GM18861 (cell line): ENCODE measurements around the gene CBX2.

Experiments used
- ATAC-seq: cut with Tn5 transposase; IDR thresholded peaks from one replicate; pipeline ENCODE4 v1.9.1; 2021; ENCODE audit not compliant: unreplicated experiment

Gene CBX2

DNA sequence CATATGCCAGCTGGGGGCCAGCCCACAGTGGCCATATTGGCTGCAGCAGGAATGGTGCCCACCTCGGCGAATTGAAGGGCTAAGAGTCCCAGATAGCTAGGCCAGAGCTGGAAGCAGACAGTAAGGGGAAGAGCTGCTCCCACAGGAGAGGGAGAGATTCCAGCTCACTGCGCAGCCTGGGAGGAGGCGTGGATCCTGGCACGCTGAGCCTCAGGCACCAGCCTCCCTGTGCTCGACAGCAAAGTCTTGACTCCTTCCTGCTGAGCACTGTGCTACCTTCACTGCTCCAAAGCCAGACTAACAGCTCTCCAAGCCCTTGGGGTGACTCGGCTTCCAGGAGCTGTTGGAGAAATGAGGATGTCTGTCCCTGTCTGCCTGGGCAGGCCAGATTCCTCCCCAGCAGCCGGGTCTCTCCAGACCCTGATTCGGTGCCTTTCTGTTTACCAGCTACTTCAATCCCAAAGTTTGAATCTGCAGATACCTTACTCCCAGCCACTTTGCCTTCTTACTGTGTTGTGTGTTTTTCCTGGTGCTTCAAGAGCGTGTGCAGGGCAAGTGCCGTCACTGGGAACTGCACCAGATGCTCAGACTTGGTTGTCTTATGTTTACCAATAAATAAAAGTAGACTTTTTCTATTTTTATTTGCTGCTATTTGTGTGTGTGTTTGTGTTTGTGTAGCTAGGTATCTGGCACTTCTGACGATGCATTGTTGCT, 9.1 kb downstream of the CBX2 start:
- ATAC-seq, result no peak

DNA sequence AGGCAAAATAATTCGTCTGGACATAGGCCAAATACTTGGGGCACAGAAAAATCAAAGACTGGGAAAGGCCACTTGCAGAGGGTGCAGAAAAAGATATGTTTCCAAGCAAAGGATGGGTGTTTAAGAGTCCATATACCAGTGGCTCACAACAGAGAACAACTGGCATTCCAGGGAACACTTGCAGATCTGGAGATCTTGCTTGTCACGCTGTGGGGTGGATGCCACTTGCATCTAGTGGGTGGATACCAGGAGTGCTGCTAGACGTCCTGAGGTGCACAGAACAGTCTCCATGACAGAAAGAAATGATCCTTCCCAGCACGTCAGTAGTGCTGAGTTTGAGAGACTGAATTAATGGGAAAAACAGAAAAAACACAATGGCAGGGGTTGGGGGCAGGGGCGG, 10.5 kb downstream of the CBX2 start:
- ATAC-seq, result no peak

DNA sequence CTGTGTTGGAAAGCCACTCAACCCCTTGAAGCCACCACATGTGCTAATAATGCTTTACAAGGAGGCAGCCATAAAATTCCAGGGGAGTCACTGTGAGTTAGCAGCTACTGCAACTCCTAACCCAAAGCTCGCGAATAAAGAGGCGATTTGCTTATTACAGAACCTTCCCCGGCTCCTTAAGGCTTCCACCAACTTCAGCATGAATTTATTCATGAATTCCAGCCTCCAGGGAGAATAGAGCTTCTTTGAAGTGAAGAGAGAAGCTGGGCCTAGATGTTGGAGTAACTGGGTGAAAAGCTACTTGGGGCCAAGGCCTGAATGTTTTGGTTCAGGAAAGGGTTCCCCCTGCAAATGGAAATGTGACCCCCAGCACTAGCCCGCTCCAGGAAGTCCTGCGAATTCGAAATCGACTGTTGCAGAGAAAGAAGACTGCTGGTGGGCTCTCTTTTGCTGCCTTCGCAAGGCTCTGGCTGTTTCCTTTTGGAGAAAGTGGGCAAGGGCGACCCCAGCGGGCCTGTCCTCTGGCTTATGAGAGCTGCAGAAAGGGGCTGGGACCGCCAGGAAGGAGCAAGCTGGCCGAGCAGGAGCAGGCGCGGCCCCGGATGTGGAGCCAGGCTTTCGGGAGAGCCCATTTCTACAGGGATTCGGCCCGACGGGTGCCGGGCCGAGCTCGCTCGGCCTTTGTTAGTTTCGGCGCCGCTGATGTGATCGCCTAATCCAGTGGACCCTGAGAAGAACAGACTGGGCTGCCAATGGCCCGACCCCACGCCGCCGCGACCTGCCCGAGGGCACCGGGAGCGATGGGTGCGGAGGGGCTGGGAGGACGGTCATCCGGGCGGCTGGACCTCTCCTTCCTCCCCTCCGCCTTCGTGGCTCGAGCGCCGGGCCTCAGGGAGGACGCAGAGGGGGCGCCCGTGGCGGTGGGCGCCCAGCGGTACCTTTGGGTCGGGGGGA, 11.3 kb downstream of the CBX2 start:
- ATAC-seq, result no peak

DNA sequence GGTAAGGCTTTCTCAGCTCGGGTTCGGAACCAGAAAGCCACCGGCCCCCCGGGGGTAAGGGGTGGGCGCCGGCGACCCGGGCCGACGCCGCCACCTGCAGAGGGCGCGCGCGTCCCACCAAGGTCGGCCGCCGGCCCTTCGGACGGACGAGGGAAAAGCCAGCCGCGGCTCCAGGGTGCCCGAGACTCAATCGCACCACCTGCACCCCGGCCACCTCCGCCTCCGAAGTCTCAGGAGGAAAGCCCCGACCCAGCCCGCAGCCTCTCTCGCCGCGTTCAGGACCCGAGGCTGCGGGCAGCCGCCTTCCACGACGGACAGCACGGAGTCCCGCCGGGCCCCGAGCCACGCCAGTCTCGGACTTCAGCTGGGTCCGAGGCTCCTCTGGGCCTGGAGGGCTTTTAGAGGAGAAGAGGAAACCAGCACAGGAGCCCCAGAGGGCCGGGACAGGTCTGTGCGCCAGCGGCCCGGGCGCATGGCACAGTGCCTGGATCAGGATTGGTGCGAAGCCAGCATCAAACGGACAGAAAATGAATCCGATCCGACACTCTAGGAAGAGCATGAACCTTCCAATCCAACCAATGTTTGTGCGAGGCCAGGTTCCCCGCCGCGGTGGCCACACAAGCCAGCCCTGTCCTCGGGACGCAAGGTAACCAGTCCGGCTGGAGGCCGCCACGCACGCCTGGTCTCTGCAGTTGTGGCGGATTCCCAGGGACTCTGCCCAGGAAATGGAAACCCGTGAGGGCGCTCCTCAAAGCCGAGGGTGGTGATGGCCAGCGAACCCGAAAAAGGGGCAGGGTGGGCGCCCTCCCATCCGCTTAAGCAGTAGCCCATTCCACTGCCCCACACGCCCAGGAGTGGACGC, 12.2 kb downstream of the CBX2 start:
- ATAC-seq, result no peak

DNA sequence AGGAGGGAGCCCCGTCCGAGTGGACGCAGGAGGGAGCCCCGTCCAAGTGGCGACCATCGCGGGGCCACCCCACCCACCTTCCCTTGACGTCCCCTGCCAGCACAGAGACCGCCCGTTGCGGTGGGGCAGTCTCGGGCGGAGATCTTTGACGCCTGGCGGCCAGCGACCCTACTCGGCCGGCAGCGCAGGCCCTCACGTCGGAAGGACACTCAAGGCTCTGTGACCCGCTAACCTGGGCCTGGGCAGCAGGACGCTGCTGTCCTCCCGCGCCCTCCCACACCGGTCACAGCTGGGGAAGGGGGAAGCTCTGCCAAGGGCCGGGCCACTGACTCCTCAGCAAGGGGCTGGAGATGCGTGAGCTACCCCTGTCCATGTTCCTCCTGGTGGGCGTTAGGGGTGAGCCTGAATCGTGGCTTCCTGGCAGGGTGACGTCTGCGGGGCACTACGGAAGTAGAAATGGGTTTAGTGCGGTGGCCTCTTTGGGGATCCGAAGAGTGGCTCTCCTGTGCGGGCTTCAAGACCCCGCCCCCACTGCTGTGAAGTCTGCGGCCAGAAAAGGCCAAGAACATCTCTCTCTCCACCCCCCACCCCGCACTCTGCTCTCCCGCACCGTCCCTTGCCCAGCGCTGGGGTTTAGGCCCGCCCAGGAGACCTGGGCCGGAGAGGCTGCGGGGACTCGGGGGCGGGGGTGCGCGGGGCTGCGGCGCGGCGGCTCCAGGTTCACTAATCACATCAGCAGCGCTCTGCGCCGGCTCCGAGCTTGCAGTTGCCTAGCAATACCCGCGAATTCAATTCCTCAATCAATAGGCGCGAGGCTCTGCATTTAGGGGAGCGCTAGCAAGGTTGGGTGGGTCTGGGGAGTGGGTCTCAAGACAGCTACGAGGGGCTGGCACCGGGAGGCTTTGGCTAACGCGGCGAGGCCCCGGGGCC, 13.1 kb downstream of the CBX2 start:
- ATAC-seq, result no peak

DNA sequence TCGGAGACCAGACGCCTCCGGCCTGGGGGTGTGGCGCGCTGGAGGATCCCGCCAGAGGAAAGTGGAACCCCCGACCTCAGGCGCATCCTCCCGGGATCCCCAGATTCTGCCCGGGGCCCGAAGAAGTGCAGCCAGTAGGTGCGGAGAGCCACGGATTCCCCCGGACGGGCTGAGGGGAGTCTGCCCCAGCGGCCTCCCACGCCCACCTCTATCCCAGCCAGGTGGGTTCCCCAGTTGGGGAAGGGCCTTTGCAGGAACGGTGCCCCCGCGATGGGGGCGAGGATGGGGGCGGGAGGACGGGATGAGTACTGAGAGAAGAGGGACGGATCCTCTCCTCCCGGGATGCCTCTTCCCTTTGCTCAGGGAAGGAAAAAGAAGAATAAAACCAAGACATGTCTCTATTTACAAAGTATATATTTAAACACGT, 13.8 kb downstream of the CBX2 start:
- ATAC-seq, result no peak

DNA sequence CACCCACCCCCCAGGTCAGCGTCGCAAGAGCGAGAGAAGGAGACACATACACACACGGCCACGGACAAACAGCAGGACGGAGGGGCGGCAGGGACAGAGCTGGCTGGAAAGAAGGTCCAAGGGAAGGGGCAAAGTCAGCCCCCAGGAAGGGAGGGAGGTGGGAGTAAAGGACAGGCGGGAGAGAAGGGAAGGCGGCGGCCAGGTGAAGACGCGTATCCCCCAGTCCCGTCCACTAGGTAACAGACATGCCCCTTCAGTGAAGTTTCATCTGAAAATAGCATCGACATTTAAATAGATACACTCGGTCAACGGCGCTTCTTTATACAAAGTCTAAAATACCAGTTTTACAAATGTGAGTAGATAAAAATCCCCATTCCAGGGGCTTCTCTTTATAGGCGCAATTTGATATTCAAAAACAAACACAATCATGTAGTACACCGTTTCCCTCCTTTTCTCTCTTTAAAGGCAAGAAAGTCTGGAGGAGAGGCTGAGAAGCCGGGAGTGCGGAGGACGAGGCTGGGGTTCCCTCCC, 14.5 kb downstream of the CBX2 start:
- no peak for ATAC-seq

DNA sequence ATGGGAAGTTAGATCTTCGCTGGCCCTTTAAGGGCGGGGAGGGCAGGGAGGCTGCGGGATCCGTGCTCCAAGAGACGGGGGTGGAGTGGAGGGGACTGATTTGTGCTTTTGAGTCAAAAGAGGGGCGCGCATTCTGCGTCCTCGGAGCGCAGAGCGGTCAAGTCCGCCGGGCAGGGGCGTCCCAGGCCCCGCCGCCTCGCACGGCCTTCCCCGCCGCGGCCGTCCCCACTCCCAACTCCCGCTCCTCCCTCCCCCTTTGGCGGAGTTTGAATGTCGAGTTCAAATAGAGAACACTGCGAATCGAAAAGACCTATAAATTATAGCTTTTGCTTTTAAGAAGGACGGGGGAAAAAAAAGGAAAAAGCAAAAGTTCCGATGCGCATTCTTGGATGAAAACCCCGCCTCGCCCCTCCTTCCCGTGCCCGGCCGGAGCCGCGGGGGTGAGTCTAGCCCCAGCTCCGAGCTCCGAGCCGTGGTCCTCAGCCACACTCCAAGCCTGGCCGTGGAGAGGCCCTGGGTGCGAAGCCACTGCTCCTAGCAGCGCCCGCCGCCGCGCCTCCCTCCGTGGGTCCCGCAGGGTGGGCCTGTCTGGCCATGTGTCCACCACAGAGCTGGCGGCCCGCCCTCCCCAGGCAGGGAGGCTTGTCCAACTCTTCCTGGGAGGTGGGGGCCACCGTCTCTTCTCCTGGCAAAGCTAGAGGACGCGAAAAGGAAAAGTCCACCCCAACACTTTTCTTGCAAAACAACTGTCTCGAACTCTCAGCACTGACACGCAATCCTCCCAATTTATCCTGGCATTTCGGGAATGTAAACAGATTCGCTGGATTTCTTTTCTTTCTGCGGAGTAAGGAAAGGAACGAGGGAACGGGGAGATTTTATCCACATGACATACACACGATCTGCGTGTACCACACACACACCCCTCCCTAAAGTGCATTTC, 15.3 kb downstream of the CBX2 start:
- no peak for ATAC-seq

DNA sequence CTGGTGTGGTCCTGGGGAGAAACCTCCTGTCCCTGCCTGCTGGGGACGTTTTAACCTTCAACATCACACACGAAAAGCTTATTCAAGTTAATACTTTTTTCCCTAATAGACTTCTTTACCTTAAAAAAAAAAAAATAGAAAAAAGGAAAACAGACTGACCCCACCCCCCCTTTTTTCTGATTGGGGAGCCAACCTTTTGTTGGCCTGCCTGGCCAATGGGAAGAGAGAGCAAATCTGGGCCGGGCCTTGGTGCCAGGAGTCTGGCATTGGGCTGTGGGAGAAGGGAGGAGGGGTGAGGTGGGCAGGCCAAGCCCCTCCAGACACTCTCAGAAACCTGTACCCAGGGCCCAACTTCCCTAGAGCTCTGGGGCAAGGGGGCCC, 16.0 kb downstream of the CBX2 start:
- no peak for ATAC-seq

DNA sequence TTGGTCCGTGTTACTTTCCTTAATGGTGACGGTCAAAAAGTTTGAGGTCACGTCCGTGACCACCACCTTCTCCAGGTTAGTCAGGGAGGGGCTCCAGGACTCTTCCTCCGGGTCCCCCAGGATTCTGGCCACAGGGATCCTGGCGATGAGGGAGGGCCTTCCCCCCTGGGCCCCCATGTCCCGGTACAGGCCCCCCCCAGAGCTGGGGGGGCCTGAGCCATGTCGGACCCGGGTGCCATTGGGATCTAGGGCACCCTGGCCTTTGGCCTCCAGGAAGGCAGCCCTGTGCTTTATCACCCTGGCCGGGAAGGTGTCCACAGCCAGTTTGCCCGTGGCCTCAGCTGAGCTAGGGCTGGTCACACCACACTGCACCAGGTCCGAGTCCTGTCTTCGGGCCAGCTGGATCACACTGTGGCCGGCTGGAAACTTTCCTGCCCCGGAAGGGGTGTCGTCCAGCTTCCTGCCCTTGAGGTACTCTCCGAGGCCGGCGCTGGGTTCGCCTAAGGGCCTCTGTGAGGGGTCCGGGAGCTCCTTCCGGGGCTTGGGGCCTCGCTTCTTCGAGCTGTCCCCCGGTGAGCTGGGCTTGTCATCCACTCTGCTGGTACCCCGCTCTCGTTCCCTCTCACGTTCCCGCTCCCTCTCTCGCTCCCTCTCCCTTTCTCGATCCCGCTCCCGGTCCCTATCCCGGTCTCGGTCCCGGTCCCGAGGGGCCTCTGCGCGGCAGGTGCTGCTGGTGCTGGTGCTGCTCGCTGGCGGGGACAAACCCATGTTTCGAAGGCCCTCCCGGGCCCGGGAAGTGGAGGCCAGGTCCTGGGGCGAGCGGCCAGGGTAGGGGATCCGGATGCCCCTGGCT, 16.9 kb downstream of the CBX2 start:
- ATAC-seq, result no peak

DNA sequence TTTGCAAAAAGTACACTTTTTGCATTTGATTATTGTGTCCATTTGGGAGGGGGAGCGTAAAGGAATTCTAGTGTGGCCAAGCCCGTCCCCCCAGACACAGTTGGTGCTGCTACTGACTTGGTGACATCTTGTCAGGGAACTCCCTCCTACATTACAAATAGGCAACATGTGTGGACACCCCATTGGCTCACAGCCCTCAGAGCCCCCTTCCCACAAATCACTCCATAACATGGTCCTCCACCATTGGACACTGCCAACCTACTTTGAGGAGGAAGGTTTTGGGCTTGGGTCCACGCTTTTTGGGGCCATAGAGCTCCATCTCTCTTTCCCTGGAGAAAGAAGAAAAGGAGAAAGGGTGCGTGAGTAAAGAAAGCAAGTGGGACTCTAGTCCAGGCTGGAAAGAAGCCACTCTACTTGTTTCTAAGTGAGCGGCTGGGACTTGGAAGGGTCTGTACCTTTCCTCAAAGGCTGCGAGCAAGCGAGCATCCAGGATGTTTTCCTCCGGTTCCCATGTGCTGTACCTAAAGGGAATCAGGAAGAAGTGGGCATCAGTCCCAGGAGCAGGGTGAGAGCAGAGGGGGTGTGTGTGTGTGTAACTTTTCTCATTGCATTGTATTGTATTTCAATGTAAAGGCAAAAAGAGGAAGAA, 18.0 kb downstream of the CBX2 start:
- ATAC-seq, result no peak

DNA sequence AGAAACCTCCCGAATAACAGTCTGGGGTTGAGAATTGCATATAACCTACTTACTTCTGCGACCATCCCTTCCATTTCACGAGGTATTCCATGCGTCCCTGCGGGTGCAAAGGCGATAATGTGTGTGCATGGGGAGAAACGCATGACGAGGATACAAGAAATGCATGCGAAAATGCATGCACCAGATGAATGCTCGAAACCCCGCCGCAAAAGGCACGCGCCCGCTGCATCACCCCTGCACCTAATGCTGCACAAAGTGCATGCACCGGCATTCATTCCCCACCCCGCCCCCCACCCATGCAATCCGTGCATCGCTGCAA, 18.5 kb downstream of the CBX2 start:
- no peak for ATAC-seq

DNA sequence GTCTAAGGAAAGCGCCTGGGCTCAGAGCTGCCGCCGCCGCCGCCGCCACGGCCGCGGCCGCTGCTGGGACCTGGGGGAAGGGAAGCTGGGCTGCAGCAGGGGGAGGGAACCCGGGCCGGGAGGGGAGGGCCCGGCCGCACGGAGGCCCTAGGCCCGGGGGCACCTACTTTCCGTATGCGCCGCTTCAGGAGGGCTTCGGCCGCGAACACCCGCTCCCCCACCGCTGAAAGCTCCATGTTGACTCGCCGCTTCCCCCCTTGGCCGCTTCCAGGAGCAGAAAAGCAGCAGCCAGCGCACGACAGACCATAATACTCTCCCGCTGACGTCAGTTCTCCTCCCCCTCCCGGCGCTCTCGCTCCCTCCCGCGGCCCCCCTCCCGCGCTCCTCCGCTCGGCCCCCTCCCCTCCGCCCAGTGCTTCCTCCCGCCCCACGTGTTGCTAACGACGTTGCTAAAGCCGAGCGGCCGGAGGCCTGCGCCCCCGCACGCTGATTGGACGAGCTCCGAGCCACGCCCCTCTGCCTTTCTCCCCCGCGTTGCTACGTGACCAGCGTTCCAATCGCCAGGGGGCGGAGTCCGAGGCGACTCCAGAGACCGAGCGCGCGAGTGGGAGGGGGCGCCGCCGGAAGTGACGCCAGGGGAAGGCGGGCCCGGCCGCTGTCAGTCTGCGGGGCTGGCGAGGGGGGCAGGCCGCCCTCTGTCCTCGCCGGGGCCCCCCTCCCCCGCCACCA, 19.0 kb downstream of the CBX2 start, which contains the start of gene CBX8:
CBX8 (minus strand) TSS at position 315 of the 729 bp plus-strand sequence; CDS start at position 236, 79 bp downstream.
- ATAC-seq, result peak; percentile 74

DNA sequence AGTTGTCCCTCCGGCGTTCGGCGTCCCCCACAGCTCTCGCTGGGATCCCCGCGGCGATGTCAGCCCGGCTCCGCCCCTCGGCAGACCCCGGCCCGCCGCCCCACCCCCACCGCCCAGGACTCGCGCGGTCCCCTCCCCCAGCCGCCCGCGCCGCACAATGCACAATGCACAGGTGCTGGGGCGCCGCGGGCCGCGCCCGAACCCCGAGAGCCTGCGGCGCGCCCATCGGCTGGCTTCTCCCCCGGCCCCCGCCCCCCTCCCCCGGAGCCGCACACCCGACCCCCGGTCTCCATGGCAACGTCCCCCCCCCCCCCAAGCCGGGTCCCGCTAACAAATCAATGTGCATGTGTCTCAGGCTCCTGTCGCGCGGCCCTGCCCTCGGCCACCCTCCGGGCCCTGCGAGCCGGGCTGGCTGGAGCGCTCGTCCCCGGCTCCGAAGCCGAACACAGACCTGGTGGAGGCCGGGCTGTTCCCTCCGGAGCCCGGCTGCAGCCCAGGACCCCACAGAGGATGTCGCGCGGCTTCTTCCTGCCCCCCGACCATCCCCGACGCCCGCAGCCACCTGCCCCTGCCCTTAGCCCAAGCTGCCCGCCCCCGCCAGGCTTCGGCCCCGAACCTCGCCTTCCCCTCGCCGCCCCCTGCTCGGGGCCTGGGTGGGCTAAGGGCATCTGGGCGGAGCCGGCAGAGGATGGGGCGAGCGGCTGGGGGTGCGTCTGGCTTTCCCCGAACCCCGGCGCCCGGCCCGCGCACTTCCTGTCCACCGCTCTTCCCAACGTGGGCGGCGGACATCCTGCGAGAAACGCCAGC, 19.7 kb downstream of the CBX2 start:
- no peak for ATAC-seq

DNA sequence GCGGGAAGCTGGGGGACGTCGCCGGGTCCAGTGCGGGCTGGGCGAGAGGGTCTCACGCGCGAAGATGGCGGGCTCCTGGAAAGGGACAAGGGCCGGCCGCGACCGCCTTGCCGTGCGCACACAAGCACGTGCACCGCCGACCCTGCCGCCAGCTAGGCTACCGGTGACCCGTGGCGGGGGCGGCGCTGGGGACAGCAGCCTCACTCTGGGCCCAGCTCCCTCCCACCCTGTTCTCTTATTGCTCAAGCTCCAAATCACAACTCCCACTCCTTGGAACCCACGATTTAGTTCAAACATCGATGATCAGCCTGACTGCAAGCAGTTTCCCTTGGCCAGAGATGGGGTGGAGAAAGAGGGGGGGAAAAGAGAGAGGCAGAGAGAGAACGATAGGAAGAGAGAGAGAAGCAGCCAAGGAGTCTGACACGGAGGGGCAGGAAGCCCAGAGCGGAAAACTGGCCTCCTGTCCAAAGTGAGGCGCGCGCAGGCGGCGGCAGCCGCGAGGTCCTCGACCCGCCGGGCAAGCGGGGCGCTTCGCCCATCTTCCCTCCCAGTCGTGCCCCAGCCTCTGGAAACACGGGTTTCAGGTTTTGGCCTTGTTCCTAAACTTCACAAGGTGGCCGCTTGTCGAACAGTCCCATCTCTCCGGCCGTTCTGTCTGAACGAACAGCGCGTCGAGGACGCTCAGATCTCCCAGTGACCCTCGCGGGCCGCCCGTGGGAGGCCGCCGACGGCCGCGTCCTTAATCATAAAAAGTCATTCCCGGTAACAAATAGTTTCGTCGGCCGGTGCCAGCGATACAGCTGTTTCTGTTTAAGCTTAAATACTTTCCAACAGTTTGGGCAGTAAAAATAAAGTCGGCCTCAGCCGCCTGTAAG, 20.6 kb downstream of the CBX2 start:
- ATAC-seq, result no peak
